NCI-H748 treated with DMSO at 0.1 percent for 48 hours (cell line): Measurements from ENCODE around the gene ABI3.
"Not testable (repeated sequence)": the region's sequence is repeated elsewhere in the genome, so short reads cannot be mapped to it uniquely, and the experiment has no call there.

Source experiments
- DNase-seq: peaks from one replicate; lab custom pipeline; 2025; lab: John Stamatoyannopoulos, UW

The ABI3 gene

DNA sequence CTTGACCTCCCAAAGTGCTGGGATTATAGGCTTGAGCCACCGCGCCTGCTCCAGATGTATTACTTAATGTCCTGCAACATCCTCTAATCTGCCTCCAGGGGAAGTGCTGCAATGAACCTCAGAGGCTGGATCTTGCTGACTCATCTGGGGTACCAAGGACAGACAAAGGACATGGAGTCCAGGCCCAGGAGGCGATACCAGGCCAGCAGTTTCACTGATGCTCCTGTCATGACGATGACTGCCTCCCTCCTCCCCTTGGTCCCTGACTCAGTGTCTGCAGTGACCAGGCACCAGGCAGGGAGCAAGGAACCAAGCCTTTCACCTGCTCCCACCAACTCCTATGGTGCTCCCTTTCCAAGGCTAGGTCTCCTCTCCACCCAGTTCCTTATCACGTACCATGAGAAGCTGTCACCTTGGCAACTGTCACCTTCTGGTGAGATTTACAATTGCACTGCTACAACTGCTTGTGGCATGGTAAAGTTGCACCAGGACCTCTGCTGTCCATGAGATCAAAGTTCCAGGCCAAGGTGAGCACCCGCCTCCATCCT is 41.7 kb downstream of the ABI3 start:
- DNase-seq, result no peak

DNA sequence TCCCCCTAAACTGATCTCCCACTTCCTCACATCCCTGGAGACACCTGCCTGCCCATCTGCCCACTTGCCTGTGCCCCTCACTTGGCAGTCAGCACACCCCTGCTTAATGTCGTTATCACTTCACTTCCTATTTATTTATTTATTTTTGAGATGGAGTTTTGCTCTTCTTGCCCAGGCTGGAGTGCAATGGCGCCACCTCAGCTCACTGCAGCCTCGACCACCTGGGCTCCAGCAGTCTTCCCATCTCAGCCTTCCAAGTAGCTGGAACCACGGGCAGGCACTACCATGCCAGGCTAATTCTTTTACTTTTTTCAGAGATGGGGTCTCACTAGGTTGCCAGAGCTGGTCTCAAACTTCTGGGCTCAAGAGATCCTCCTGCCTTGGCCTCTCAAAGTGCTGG is 43.6 kb downstream of the ABI3 start:
- DNase-seq, result no peak

DNA sequence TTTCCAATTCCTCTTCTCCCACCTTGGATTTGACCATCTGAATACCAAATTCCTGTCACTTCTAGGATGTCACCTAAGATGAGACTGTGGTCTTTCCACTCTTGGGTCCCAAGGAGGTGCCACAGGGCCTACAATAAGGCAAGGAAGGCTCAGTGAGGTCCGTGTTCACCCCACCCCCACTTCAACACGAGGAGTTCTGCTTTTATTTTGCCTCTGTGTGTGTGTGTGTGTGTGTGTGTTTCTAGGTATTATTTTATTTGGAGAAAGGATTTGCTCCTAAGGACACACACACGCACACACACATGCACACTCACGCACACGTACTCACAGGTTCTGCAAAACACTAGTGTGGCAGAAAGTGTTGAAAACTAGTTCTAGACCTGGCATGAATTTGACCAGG is 44.6 kb downstream of the ABI3 start:
- no peak for DNase-seq

DNA sequence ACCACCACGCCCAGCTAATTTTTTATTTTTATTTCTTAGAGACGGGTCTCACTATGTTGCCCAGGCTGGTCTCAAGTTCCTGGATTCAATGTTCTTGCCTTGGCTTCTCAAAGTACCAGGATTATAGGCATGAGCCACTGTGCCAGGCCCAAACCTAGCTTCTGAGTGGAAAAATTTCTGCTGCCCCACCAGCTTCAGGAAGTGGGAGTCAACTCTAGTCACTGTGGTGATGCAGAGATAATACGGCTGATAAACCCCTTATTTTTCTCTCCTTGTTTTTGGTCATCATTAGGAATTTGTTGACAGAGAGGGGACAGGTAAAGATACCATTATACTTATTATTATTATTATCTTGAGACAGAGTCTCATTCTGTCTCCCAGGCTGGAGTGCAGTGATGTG is 47.9 kb downstream of the ABI3 start:
- no peak for DNase-seq

DNA sequence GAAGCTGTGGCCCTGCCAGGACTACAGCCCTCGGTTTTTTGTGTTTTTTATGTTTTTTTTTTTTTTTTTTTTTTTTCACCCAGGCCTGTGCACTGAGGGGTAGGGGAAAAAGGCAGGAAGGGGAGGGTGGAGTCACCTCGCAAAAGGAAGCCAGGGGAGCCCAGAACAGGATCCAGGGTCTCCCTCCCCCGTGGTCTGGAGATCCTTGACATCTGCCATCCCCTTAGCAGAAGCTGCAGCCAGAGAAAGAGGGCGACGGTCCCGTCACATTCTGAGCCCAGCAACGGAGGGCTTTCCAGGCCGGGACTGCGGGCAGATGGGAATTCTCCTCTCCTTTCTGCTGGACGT is 49.1 kb downstream of the ABI3 start:
- DNase-seq, result no peak

DNA sequence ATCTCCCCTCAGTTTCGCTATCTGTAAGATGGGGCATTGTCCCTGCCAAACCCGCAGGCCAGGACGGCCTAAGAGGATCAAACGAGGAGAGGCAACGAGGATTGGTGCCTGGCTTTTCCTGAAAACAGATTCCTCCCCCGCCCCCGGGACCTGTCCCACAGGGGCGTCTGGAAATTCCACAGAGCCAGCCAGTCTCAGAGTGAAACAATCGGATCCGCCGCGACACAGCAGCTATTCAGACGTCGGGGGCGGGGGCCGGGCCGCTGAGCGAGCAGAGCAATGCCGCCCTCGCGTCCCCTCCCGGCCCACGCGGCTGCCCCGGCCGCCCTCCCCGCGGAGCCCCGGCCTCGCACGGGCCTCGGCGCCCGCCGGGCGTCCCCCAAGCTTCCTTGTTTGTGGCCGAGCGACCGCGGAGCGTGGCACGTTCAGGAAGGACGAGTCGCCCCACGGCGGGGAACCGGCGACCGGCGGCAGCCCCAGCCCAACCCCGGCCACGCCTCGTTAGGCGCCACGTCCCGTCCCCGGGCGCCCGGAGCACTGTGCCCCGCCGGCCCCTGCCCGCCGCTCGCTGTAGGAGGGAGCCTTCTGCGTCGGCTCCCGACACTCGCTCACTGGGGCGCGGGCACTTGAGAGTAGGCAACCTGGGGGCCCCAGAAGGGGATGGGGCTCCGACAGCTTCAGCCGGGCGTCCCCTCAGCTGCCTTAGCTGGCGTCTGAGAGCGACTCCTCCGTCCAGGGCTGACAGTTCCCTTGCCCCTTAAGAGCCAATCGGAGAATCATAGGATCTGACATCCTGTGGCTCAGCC is 49.7 kb downstream of the ABI3 start:
- no peak for DNase-seq

DNA sequence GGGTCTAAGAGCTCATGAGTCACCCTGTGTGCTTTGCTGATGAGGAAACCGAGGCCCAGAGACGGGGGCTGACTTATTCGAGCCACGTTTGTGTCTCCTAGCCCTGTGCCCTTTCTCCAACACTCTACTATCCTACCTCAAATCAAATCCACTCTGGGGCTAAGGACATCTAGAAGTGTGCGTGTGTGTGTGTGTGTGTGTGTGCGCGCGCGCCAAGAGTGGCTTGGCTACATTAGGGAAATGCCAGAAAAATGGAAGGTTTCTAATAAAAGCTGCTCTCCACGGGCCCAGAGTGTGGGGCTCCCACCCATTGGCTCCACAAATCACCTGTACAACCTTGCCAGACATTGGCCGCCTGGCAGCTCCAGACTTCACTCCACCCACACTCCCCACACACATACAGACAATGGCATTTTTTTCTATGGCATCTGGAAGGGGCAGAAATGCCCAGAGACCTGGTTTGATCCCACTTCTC is 50.3 kb downstream of the ABI3 start:
- DNase-seq, result no peak

DNA sequence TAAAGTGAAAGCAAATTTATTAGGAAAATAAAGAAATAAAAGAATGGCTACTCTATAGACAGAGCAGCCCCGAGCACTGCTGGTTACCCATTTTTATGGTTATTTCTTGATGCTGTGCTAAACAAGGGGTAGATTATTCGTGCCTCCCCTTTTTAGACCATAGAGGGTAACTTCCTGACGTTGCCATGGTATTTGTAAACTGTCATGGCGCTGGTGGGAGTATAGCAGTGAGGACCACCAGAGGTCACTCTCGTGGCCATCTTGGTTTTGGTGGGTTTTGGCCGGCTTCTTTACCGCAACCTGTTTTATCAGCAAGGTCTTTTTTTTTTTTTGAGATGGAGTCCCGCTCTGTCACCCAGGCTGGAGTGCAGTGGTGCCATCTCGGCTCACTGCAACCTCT is 51.0 kb downstream of the ABI3 start:
- DNase-seq, result not testable (repeated sequence)

DNA sequence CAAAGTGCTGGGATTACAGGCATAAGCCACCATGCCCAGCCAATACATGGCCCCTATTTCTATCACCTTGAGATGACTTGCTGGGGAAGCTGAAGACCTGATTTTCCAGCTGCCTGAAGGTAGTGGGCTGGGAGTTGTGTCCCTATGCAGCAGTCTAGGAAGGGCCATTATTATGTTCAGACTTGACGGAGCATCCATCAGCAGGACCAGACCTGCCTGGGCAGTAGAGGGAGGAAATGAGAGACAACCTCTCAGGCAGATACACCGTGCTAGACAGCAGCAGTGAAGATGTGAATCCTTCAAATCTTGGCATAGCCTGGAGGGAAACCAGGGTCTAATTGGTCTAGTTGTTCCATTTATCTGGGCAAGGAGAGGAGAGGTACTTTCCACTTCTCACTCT is 55.7 kb downstream of the ABI3 start:
- no peak for DNase-seq

DNA sequence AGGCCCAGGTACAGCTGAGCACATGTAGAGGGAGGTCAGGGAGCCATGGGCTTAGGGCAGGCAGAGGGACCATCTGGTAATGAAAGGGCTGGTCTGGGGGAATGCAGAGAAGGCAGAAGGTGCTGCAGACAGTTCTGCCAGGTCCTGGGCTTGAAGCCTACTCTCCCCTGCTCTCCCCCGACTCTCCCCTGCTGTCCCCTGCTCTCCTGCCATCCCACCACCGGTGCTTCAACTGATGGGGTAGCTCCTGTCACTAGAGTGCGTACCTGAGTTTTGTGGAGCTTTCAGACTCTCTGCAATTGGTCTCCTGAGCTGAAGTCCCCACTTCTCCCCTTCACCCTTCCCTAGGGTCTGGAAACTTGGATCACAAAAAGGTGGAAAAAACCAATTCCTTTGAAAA is 57.4 kb downstream of the ABI3 start:
- no peak for DNase-seq

DNA sequence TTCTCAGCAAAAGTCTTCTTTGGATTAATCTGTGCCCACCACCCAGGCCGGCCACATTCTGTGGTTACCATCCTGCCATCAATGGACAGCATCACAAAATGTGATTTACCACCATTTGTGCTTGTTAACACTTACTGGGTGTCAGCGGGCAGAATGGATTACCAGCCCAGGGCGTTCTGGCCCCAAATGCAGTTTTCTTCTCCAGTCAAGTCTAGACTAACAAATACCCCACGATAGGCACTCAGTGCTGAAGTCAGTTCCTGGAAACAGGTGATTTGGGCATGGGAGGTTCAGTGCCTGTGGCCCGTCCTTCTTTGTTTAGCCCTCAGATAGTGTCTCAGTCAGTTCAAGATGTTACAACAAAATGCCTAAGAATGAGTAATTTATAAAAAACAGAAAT is 58.8 kb downstream of the ABI3 start:
- DNase-seq, result no peak
